A204.1 (cell line): ENCODE data around the gene ABAT.
"Not testable (repeated sequence)": the region's sequence is repeated elsewhere in the genome, so short reads cannot be mapped to it uniquely, and the experiment has no call there.

ENCODE experiments used
- FAIRE-seq: peaks from 2 replicates; lab custom pipeline; 2012; peaks lifted over from hg19 to GRCh38; lab: Jason Lieb, UNC

Gene ABAT

GRCh38 chr16:8649829-8650554, 24.4 kb upstream of the ABAT start:
- no peak for FAIRE-seq

GRCh38 chr16:8651958-8652357, 22.5 kb upstream of the ABAT start:
- not testable (repeated sequence) for FAIRE-seq

GRCh38 chr16:8655184-8655717, 19.2 kb upstream of the ABAT start:
- FAIRE-seq = no peak

GRCh38 chr16:8656376-8656775, 18.0 kb upstream of the ABAT start:
- no peak for FAIRE-seq

- FAIRE-seq = no peak
Observed at GRCh38 chr16:8660841-8661301, 13.5 kb upstream of the ABAT start.

- FAIRE-seq = no peak
Observed at GRCh38 chr16:8661703-8662102, 12.7 kb upstream of the ABAT start.

- FAIRE-seq = no peak
Observed at GRCh38 chr16:8663192-8664089, 11.0 kb upstream of the ABAT start.

GRCh38 chr16:8665529-8665928, 8.9 kb upstream of the ABAT start:
- no peak for FAIRE-seq

- FAIRE-seq = no peak
Observed at GRCh38 chr16:8667492-8667891, 6.9 kb upstream of the ABAT start.

GRCh38 chr16:8668113-8668512, 6.3 kb upstream of the ABAT start:
- no peak for FAIRE-seq

GRCh38 chr16:8669481-8669880, 4.9 kb upstream of the ABAT start:
- no peak for FAIRE-seq

- no peak for FAIRE-seq
Observed at GRCh38 chr16:8670014-8670560, 4.3 kb upstream of the ABAT start.

GRCh38 chr16:8673611-8674412, 605 bp upstream of the ABAT start:
- FAIRE-seq = no peak

GRCh38 chr16:8675183-8676159, 1.1 kb downstream of the ABAT start:
- no peak for FAIRE-seq

GRCh38 chr16:8676160-8676547, 1.7 kb downstream of the ABAT start:
- FAIRE-seq = no peak

GRCh38 chr16:8676737-8677375, 2.4 kb downstream of the ABAT start:
- no peak for FAIRE-seq

- no peak for FAIRE-seq
Observed at GRCh38 chr16:8677481-8677880, 3.1 kb downstream of the ABAT start.

- no peak for FAIRE-seq
Observed at GRCh38 chr16:8678068-8678927, 3.9 kb downstream of the ABAT start.

- FAIRE-seq = no peak
Observed at GRCh38 chr16:8679151-8679550, 4.7 kb downstream of the ABAT start.
